GM18873 (cell line): ENCODE data around the gene NAV2.
"Not testable (repeated sequence)": the region's sequence is repeated elsewhere in the genome, so short reads cannot be mapped to it uniquely, and the experiment has no call there.

Source experiments
- ATAC-seq: cut with Tn5 transposase; IDR thresholded peaks from one replicate; pipeline ENCODE4 v1.9.1; 2021; ENCODE audit warnings: mild to moderate bottlenecking, moderate library complexity, moderate number of reproducible peaks; ENCODE audit not compliant: unreplicated experiment, low FRiP score

The NAV2 gene

DNA sequence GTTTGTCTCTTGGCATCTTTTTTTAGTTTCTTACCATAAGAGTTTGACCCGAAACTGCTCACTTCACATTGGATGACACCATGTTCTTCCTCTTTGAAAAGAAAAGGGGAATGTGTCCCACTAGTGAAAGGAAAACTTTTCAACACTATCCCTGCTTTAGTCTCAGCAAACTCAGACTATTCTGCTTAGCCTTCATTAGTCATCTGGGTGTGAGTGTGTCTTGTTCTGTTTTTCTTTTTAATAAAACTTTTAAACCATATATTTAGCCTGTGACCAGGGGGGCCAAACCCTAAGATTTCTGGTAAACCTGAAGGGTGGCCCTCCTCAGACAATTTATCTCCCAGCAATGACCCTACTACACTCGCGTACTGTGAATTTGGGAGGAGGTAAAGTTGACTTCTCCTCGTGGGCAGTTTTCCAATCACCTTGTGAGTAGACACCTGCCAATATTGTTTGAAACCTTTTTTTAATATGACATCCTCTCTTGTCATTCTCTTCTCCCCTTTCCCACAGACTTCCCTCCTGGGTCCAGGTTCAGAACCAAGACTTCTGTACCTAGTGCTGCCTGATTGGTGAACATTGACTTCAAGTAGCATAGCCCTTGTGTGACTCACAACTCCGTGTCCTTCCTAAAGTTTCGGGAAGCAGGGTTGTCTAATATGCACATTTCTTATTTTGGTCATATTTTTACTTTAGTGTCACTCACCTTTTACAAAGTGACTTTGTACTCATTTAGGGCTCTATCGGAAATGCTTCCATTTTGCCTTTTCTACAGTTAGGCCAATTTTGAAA lies 407.7 kb downstream of the NAV2 start:
- ATAC-seq = no peak

DNA sequence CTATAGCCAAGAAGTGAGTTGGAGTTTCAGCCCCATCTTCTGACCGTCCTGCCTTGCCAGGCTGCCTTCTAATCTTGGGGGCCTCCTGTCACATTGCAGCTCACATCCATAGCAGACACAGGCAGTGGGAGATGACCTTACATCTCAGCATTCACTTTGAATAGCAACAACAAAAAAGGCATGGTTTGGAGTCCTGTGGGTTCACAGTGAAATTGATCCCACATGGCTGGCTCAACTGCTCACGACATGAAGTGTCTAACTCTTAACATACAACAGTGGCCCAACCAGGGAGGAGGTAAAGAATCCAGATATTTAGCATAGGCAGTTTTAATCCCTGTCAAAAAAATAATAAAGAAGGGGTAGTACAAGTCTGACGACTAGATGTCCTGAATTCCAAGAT lies 409.5 kb downstream of the NAV2 start:
- ATAC-seq = no peak

GRCh38 chr11:20125927-20126326 lies 413.3 kb downstream of the NAV2 start:
- ATAC-seq = no peak

DNA sequence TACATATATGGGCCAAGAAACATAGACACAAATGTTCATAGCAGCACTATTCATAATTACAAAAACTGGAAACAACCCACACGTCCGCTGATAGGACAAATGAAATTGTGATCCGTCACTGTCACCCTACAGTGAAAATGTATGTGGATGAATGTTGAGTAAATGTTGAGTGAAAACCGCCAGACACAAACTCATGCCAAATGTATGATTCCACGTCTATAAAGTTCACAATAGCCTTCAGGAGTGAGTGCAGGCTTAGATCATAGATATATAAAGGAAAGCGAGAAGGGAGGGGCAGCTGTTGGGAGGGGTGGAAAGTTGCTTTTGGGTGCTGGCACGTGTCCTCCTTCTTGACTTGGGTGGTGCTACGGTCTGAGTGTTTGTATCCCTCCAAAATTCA lies 414.1 kb downstream of the NAV2 start:
- ATAC-seq = no peak

- no peak for ATAC-seq
These were observed 415.3 kb downstream of the NAV2 start for GRCh38 chr11:20127671-20128527.

GRCh38 chr11:20128528-20128825 lies 415.8 kb downstream of the NAV2 start:
- not testable (repeated sequence) for ATAC-seq

DNA sequence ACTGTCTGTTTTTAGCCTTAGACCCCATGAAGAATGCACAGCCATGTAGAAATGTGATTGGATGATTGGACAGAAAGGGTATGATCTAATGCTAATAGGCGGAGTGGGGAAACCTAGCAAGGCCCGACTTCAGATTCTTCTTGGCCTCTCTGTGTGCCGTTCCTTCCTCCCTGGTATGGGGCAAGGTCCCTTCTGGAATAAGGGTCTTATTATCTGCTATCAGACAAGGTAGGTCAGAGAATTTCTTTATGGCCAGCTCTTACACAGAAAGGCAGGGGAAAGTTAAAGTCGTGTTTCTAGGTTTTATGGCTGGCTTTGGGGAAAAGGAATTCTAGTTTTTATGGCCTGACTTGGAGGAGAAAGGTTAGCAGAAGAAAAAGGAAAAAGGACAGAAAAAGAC lies 417.0 kb downstream of the NAV2 start:
- no peak for ATAC-seq

DNA sequence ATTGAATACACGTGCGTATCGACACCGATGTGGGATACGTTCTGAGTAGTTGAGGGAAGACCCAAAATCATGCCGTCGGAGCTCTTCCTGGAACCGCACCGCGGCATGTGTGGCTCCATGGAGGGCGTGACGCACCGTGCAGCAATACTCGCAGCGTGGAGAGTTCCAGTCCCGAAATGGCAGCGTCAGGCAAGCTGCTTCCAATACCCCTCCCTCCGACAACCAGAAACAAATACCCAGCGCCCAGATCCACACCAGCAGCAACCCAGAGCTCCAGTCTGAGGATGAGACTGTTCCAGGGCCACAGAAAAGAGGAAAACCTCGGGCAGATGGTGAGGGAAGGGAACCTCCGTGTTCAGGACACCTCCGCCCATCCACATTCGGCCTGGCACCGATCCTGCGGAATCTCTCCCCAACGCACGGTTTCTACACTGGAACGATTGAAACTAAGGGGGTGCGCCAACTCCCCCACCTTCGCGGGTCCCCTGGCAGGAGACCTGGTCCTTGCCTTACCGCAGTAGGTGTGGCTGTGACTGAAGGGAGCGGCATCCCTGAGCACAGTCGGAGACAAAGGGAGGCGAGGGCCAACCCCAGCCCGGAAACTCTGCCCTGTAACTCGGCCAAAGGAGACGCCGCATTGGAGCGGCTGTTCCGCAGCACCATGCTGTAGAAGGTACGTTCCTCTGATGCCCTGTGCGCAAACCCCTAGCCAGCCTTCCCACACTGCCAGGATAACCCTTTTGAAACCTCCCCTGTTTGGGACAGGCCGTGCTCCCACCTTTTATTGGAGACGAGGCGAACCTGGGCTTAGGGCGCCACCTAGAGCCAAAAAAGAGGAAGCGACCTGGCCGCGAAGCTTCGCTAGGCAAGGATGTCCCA lies 419.4 kb downstream of the NAV2 start:
- no peak for ATAC-seq

DNA sequence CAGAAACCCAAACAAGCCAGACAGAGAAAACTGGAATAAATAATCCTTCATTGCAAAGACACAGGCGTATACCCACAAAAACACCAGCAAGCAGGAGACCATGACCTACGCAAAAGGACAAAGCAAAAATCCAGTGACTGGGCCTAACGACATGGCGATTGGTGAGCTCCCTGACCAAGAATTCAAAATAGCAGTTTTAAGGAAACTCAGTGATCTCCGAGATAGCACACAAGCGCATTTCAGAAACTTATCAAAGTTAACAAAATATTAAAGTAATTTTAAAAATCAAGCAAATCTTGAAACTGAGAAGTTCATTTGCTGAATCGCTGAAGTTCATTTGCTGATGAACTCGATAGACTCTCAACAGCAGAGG lies 420.0 kb downstream of the NAV2 start:
- no peak for ATAC-seq

GRCh38 chr11:20134991-20135736 lies 422.5 kb downstream of the NAV2 start:
- no peak for ATAC-seq

DNA sequence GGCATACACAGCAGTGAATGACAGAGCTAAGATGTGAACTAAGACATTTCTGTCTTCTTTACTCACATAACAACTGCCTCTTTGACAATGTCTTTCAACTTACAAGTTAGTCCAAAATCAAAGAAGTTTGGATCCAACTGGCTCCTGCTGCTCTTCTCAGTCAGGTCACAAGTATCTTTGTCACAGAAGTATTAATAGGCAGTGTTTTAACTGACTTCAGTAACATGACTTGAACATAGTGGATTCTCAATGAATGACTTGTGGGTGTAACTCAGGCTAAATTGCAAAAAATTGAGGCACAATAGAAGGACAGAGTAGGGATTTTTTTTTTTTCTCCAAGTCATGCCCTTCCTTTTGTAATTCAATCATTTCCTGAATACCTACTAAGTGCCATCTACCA lies 425.0 kb downstream of the NAV2 start:
- no peak for ATAC-seq

GRCh38 chr11:20138707-20139106 lies 426.1 kb downstream of the NAV2 start:
- no peak for ATAC-seq

DNA sequence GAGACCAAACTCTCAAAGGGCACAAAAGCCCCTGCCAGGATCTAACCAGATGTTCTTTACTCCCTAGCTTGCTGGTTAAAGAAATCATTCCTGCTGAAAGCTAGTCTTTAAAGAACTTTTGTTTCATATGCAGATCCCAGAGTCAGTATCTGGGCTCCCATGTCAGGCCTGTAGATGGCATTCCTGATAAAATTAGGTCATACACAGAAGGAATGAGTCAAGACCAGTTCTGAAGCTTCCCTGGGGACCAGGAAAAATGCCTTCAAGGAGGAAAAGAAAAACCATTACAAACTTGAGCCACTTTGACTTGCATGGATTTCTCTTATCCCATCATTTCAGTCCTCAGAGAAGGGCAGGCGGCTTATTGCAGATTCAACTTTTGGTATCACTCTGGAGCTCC lies 441.7 kb downstream of the NAV2 start:
- ATAC-seq = no peak

- ATAC-seq = no peak
These were observed 443.1 kb downstream of the NAV2 start for GRCh38 chr11:20155683-20156279.

DNA sequence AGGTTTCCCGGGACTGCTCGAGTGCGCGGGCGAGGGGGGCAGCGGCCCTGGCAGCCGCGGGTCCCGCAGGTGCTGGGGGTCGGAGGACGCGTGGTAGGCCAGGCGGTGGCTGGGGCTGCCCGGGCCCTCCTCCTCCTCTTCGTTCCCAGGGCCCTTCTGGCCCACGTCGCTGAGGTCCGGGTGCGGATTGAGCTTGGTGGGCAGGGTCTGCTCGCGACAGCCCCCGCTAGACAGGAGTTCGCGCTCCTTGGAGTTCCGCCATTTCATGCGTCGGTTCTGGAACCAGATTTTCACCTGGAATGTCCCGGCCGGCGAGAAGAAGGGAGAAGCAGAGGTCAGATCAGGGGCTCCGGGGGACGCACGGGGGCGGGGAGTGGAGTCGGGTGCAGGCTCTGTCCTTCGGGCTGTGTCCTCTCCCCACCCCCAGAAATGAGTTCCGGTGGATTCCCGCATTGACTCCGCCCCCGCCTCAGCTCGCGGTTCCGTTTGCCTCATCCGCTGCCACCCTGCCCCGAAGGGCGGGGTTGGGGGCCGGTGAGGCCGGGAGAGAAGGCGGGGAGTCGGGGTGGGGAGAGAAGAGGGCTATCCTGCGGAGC lies 443.7 kb downstream of the NAV2 start:
- no peak for ATAC-seq

DNA sequence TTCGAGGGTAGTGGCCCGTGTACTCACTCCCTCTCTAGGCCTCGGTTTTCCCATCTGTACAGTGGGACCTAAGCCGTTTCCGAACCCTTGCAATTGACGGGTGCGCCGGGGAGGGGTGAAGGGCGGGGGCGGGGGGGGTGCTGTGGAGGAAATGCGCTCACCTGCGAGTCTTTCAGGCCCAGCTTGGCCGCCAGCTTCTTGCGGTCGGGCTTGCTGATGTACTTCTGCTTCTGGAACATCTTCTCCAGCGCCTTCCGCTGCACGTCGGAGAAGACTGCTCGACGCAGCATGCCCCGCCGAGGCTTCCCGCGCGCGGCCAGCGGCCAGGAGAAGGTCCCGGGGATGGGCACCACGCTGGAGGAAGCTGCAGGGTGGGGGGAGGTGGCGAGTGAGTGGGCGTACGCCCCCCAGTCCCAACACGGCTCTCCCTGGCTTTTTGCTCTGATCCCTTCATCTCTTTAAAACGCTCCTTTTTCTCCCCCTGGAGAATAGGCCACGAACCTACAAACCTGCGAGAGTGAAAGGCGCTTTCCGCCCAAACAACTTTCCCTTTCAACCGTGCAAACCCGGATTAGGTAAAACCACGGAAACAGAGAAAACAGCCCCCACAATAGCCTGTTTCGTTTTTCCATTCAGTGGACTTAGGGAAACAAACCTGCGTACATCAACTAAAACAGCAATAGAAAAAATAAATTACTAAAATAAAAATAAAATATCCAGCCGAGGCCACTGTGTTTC lies 444.4 kb downstream of the NAV2 start:
- no peak for ATAC-seq

- ATAC-seq = no peak
These were observed 445.1 kb downstream of the NAV2 start for GRCh38 chr11:20157728-20158127.

DNA sequence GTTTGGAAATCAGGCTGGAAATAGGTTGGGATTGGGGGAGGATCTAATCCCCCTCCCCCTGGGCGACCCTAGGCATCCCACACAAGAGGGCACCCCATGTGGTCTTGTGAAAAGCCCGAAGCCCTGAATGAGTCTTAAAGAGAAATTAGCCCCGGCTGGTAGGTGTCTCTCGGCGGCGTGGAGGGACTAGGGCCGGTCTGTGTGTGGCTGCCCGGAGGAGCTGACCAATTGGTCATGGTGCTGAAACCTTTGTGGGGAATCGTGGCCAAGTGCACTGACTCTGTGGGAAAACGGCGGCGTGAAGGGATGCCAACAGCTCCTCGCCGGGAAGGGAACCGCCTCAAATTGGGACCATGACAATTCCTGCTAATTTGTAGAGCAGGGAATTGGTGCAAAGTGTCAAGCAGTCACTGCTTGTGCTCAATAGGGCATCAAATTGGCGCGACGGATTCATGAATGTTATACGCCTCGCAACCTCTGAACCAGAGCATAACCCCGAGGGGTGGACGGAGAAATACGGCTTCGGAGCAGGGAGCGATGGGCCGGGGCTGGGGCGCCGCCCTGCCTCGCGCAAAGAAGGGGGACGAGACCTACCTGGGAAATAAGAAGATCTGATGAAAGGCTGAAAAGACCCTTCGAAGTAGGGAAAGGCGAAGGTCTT lies 446.1 kb downstream of the NAV2 start:
- no peak for ATAC-seq
